ENCODE data around the gene RAD51B. TPM values are rescaled to one million over a fixed set of nuclear protein-coding genes. Genes with fewer than 3 reads are reported as not detected.

Gene RAD51B
- total and polyA plus RNA-seq, 2 of the 13 experiments (the other 11 are each of a cell fraction or from before 2014, with no cell fraction given) = 7.0 to 9.5 TPM

GRCh38 chr14:68673464-68673863, 853.9 kb downstream of the RAD51B start:
- intact Hi-C loops (cut with micrococcal nuclease; ENCODE audit: unreplicated experiment) (no loop called here), in situ Hi-C loops (cut with HindIII; ENCODE audit: extremely low pct_ligation_motif_present, low pct_unique_long_range_greater_than_20kb) (loop anchor here (25.0 kb wide), 1 partner anchor 736 kb away; no protein-coding TSS in a partner anchor)
- Histone ChIP-seq H3K4me1 (ENCODE audit: insufficient read depth, low read length) (peaks cover 41% of the 10 kb centered on the region), H3K4me3 (replicated peaks in 1 of 3; ENCODE audit: insufficient read depth in 1 of 3, low read depth in 2 of 3, low read length in 3 of 3) (no peak overlapping the region), H3K9ac (ENCODE audit: insufficient read depth, low read depth, low read length) (no peak overlapping the region), H3K27ac (ENCODE audit: extremely low read length, insufficient read depth, low read length) (no peak overlapping the region), H4K20me1 (ENCODE audit: insufficient read depth, low read length) (no peaks in the 10 kb centered on the region), H3K79me2 (ENCODE audit: insufficient read depth, low read length) (no peaks in the 10 kb centered on the region), H3K9me3 (ENCODE audit: low read length) (no peaks in the 10 kb centered on the region), H2AFZ (ENCODE audit: low read length) (no peak overlapping the region), H3K36me3 (replicated peaks in 1 of 2; ENCODE audit: control insufficient read depth in 1 of 2, insufficient read depth in 2 of 2, low read length in 2 of 2) (no peaks in the 10 kb centered on the region), H3K27me3 (ENCODE audit: control insufficient read depth in 1 of 2, insufficient read depth in 2 of 2, low read length in 2 of 2) (0 out of 5 replicates have a peak, but pooled peaks cover 0 to 1% of the 10 kb centered on the region in 2 experiments), H3K4me2 (ENCODE audit: low read depth, low read length) (no peak overlapping the region)
- ATAC-seq (no peak), FAIRE-seq (no peak), DNase-seq (ENCODE audit: low spot score) (no peak)
- ChIA-PET CTCF (ENCODE audit: low intra/inter-chr PET ratio, low total read pairs) (no interaction called here), POLR2A (no interaction called here)
- WGBS (ENCODE audit: low lambda C conversion rate) = 60% methylated on average over 5 of the region's 5 CpGs
- no TSS peak for BruUV-seq (replicated peaks)
- TF ChIP-seq, protein P1, sequence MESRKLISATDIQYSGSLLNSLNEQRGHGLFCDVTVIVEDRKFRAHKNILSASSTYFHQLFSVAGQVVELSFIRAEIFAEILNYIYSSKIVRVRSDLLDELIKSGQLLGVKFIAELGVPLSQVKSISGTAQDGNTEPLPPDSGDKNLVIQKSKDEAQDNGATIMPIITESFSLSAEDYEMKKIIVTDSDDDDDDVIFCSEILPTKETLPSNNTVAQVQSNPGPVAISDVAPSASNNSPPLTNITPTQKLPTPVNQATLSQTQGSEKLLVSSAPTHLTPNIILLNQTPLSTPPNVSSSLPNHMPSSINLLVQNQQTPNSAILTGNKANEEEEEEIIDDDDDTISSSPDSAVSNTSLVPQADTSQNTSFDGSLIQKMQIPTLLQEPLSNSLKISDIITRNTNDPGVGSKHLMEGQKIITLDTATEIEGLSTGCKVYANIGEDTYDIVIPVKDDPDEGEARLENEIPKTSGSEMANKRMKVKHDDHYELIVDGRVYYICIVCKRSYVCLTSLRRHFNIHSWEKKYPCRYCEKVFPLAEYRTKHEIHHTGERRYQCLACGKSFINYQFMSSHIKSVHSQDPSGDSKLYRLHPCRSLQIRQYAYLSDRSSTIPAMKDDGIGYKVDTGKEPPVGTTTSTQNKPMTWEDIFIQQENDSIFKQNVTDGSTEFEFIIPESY (CRISPR knock-in tag; IDR thresholded peaks at IDR 0.05) = no peak
- no peak for TF ChIP-seq SNAI1 (CRISPR knock-in tag; IDR thresholded peaks at IDR 0.05; ENCODE audit: borderline replicate concordance)
- TF ChIP-seq ELF4 (CRISPR knock-in tag; IDR thresholded peaks at IDR 0.05; ENCODE audit: borderline replicate concordance) = no peak
- no peak for TF ChIP-seq ISX (CRISPR knock-in tag; conservative IDR thresholded peaks at IDR 0.05)
- TF ChIP-seq, protein P2, sequence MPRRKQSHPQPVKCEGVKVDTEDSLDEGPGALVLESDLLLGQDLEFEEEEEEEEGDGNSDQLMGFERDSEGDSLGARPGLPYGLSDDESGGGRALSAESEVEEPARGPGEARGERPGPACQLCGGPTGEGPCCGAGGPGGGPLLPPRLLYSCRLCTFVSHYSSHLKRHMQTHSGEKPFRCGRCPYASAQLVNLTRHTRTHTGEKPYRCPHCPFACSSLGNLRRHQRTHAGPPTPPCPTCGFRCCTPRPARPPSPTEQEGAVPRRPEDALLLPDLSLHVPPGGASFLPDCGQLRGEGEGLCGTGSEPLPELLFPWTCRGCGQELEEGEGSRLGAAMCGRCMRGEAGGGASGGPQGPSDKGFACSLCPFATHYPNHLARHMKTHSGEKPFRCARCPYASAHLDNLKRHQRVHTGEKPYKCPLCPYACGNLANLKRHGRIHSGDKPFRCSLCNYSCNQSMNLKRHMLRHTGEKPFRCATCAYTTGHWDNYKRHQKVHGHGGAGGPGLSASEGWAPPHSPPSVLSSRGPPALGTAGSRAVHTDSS (CRISPR knock-in tag; conservative IDR thresholded peaks at IDR 0.05) = no peak
- no peak for TF ChIP-seq SMAD1 (CRISPR knock-in tag; IDR thresholded peaks at IDR 0.05; ENCODE audit: borderline replicate concordance, low read depth)
- TF ChIP-seq FOXP1 (IDR thresholded peaks at IDR 0.05) = no peak
- TF ChIP-seq FOXP1 (CRISPR knock-in tag; IDR thresholded peaks at IDR 0.05) = no peak
- TF ChIP-seq ZNF761 (CRISPR knock-in tag; conservative IDR thresholded peaks at IDR 0.05) = no peak
- TF ChIP-seq ZNF431 (CRISPR knock-in tag; IDR thresholded peaks at IDR 0.05; ENCODE audit: borderline replicate concordance, low read depth) = no peak
- TF ChIP-seq, protein P3, sequence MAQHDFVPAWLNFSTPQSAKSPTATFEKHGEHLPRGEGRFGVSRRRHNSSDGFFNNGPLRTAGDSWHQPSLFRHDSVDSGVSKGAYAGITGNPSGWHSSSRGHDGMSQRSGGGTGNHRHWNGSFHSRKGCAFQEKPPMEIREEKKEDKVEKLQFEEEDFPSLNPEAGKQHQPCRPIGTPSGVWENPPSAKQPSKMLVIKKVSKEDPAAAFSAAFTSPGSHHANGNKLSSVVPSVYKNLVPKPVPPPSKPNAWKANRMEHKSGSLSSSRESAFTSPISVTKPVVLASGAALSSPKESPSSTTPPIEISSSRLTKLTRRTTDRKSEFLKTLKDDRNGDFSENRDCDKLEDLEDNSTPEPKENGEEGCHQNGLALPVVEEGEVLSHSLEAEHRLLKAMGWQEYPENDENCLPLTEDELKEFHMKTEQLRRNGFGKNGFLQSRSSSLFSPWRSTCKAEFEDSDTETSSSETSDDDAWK (CRISPR knock-in tag; IDR thresholded peaks at IDR 0.05) = no peak
- TF ChIP-seq YY1 (IDR thresholded peaks at IDR 0.05; ENCODE audit: insufficient read depth, insufficient replicate concordance, low read depth, low read length) = no peak
- no peak for TF ChIP-seq HMGXB3 (CRISPR knock-in tag; IDR thresholded peaks at IDR 0.05; ENCODE audit: borderline replicate concordance)
- TF ChIP-seq ZNF749 (CRISPR knock-in tag; IDR thresholded peaks at IDR 0.05; ENCODE audit: borderline replicate concordance) = no peak

All from HepG2 (cell line).